DND-41 (cell line): ENCODE measurements around the gene VASP.

Experiments used
- CTCF ChIP-seq: IDR thresholded peaks from 2 replicates; pipeline ENCODE4 v1.5.1; 2012; ENCODE audit warnings: borderline replicate concordance, low read length, moderate library complexity, mild to moderate bottlenecking; ENCODE audit not compliant: poor library complexity, severe bottlenecking; ENCODE audit errors: extremely low read depth
- EZH2 ChIP-seq: IDR thresholded peaks from 3 replicates; pipeline ENCODE4 v1.6.1; 2012; ENCODE audit warnings: borderline replicate concordance, low read depth, mild to moderate bottlenecking, moderate library complexity, low read length, inconsistent platforms; ENCODE audit not compliant: severe bottlenecking

GRCh38 chr19:45463241-45463640 is 44.0 kb upstream of the VASP start:
- TF ChIP-seq EZH2 (no peak), CTCF (no peak)
